ENCODE measurements around the gene GNG10.

The GNG10 gene

GRCh38 chr9:111634860-111635259 lies 26.5 kb upstream of the GNG10 start:
- DNase-seq (ENCODE audit: extremely low read depth, low read depth) = no peak
- TF ChIP-seq, protein P1, sequence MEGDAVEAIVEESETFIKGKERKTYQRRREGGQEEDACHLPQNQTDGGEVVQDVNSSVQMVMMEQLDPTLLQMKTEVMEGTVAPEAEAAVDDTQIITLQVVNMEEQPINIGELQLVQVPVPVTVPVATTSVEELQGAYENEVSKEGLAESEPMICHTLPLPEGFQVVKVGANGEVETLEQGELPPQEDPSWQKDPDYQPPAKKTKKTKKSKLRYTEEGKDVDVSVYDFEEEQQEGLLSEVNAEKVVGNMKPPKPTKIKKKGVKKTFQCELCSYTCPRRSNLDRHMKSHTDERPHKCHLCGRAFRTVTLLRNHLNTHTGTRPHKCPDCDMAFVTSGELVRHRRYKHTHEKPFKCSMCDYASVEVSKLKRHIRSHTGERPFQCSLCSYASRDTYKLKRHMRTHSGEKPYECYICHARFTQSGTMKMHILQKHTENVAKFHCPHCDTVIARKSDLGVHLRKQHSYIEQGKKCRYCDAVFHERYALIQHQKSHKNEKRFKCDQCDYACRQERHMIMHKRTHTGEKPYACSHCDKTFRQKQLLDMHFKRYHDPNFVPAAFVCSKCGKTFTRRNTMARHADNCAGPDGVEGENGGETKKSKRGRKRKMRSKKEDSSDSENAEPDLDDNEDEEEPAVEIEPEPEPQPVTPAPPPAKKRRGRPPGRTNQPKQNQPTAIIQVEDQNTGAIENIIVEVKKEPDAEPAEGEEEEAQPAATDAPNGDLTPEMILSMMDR (IDR thresholded peaks at IDR 0.05; ENCODE audit: low read depth, low read length) = no peak

DNA sequence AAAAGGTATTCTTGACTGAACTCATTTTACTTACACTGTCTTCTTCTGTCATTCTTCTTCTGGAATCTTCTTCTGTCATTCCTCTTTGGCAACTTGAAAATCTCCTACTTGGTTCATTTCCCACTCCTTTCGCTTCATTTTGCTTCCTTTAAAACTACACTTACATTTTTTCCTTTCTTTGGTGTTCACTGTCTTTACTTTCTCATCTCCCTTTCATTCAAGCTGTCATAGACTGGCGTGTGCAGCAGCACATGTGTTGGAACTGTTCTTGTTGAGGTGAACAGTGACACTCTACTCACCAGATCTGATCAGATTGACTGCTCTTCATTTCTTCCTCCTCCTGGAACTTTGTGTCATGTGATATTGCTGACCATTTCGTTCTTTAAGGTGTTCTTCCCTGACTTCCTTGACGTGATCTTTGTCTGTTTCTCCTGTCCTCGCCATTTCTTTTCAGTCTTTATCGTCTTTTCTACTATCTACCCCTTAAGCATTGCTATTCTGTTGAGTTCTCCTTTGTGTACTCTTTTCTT lies 23.9 kb upstream of the GNG10 start:
- TF ChIP-seq, protein P1 (IDR thresholded peaks at IDR 0.05; ENCODE audit: low read depth, low read length) = no peak
- DNase-seq (ENCODE audit: extremely low read depth, low read depth) = no peak

- DNase-seq (ENCODE audit: extremely low read depth, low read depth) = no peak
- TF ChIP-seq, protein P1 (IDR thresholded peaks at IDR 0.05; ENCODE audit: low read depth, low read length) = no peak
Observed at GRCh38 chr9:111644195-111644772, 17.1 kb upstream of the GNG10 start.

- DNase-seq (ENCODE audit: extremely low read depth, low read depth) = no peak
- TF ChIP-seq, protein P1 (IDR thresholded peaks at IDR 0.05; ENCODE audit: low read depth, low read length) = no peak
Observed at GRCh38 chr9:111645806-111646205, 15.6 kb upstream of the GNG10 start.

- DNase-seq (ENCODE audit: extremely low read depth, low read depth) = no peak
- TF ChIP-seq, protein P1 (IDR thresholded peaks at IDR 0.05; ENCODE audit: low read depth, low read length) = no peak
Observed at GRCh38 chr9:111646417-111646816, 15.0 kb upstream of the GNG10 start.

DNA sequence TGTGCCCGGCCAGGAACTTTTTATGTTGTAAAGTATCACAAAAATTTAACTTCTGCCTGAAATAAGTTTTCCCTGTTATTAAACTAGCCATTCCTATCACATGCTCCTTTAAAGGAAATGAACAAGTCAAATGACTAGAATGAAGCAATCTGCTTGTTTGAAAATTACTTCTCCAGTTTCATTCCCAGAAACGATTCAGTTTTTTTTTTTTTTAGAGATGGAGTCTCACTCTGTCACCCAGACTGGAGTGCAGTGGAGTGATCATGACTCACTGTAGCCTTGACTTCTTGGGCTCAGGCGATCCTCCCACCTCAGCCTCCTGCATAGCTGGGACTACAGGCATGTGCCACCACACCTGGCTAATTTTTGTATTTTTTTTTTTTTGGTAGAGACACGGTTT lies 13.3 kb upstream of the GNG10 start:
- DNase-seq (ENCODE audit: extremely low read depth, low read depth) = no peak
- TF ChIP-seq, protein P1 (IDR thresholded peaks at IDR 0.05; ENCODE audit: low read depth, low read length) = no peak

- TF ChIP-seq, protein P1 (IDR thresholded peaks at IDR 0.05; ENCODE audit: low read depth, low read length) = no peak
- no peak for DNase-seq (ENCODE audit: extremely low read depth, low read depth)
Observed at GRCh38 chr9:111649016-111649415, 12.4 kb upstream of the GNG10 start.

Data from AG09319 (cell line).